Suprapubic skin (tissue), 4 donors: ENCODE measurements around the gene PPP6C. TPM values are rescaled to one million over a fixed set of nuclear protein-coding genes. Genes with fewer than 3 reads are reported as not detected.
"Not testable (repeated sequence)": the region's sequence is repeated elsewhere in the genome, so short reads cannot be mapped to it uniquely, and the experiment has no call there.

ENCODE experiments used
- DNase-seq, 2 donors: peaks; one replicate each; pipeline ENCODE4 v3.0.0-alpha.2; 2019; ENCODE audit warnings: low spot score in 2 of 2
- H3K27ac ChIP-seq: fragments of 200-600 bp; sonication (generic); one replicate; pipeline ENCODE4 v1.5.1; 2019
- H3K27me3 ChIP-seq: fragments of 200-600 bp; sonication (generic); one replicate; pipeline ENCODE4 v1.5.1; 2019
- H3K36me3 ChIP-seq: fragments of 200-600 bp; sonication (generic); one replicate; pipeline ENCODE4 v1.5.1; 2019
- H3K4me1 ChIP-seq: fragments of 200-600 bp; sonication (generic); one replicate; pipeline ENCODE4 v1.5.1; 2019
- H3K4me3 ChIP-seq: fragments of 200-600 bp; sonication (generic); one replicate; pipeline ENCODE4 v1.5.1; 2019; ENCODE audit warnings: mild to moderate bottlenecking
- H3K9me3 ChIP-seq: fragments of 200-600 bp; sonication (generic); one replicate; pipeline ENCODE4 v1.5.1; 2019
- EP300 ChIP-seq: sonication (generic); formaldehyde crosslinking; IDR thresholded peaks from one replicate; pipeline ENCODE4 v1.6.1; 2017; ENCODE audit warnings: antibody characterized with exemption
- POLR2A ChIP-seq, 2 donors: fragments of 450-650 bp; IDR thresholded peaks; one replicate each; pipeline ENCODE4 v1.6.1; 2017; ENCODE audit warnings: antibody characterized with exemption in 2 of 2, mild to moderate bottlenecking in 2 of 2, moderate library complexity in 2 of 2
- POLR2AphosphoS5 ChIP-seq, 3 donors: sonication (generic); formaldehyde crosslinking; IDR thresholded peaks; one replicate each; pipeline ENCODE4 v1.6.1; 2017; ENCODE audit warnings: antibody characterized with exemption in 3 of 3
- WGBS: methylation state at CpG from one replicate; pipeline ENCODE4 v1.1.5; 2018; 5-methylcytosine and 5-hydroxymethylcytosine counted together
- total RNA-seq, 4 donors: library from RNA; depleted of rRNA; stranded (reverse); fragments of >200 nt; gene quantifications; one replicate each; pipeline ENCODE4 v1.1.0, GENCODE V29; 2016
- TF ChIP-seq, protein P1 (sequence below), 2 donors: fragments of 200-600 bp in 1 of 2; fragments of 450-650 bp in 1 of 2; sonication (generic) in 1 of 2; IDR thresholded peaks; one replicate each; pipeline ENCODE4 v1.5.1; 2016 to 2019; ENCODE audit warnings: antibody characterized with exemption in 2 of 2, mild to moderate bottlenecking in 1 of 2, moderate library complexity in 1 of 2

The PPP6C gene
- total RNA-seq, 4 donors from 2014 or later: 26.8 to 36.8 (median 29.6) TPM

DNA sequence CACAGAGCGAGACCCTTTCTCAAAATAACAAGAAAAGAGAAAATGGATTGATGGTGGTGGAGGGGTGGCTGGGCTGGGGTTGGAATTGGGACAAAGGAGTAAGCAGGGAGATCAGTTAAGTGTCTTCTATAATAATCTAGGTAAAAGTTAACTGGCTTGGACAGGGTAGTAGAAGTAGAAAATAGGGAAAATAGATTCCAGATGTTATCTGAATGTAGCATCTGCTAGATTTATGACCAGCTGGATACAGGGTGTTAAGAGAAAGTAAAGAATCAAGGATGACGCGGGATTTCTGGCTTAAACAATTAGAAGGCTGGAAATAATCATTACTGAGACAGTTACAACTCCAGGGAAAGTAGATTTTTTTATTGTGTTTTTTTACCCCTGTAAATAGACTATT lies 13.0 kb downstream of the PPP6C start:
- peak overlapping the region; percentile 58 for H3K27ac ChIP-seq
- no peak for TF ChIP-seq EP300
- TF ChIP-seq, protein P1, sequence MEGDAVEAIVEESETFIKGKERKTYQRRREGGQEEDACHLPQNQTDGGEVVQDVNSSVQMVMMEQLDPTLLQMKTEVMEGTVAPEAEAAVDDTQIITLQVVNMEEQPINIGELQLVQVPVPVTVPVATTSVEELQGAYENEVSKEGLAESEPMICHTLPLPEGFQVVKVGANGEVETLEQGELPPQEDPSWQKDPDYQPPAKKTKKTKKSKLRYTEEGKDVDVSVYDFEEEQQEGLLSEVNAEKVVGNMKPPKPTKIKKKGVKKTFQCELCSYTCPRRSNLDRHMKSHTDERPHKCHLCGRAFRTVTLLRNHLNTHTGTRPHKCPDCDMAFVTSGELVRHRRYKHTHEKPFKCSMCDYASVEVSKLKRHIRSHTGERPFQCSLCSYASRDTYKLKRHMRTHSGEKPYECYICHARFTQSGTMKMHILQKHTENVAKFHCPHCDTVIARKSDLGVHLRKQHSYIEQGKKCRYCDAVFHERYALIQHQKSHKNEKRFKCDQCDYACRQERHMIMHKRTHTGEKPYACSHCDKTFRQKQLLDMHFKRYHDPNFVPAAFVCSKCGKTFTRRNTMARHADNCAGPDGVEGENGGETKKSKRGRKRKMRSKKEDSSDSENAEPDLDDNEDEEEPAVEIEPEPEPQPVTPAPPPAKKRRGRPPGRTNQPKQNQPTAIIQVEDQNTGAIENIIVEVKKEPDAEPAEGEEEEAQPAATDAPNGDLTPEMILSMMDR (IDR thresholded peaks at IDR 0.05): no peak
- no peak for TF ChIP-seq POLR2AphosphoS5 (IDR thresholded peaks at IDR 0.05)
- no peak for TF ChIP-seq POLR2A (IDR thresholded peaks at IDR 0.05)
- peaks cover 19% of the 10 kb centered on the region for H3K4me1 ChIP-seq
- whole genome bisulfite sequencing: 50% methylated on average over 3 of the region's 3 CpGs
- H3K4me3 ChIP-seq: peak overlapping the region; percentile 1
- peaks cover 6% of the 10 kb centered on the region for H3K36me3 ChIP-seq
- no peaks in the 10 kb centered on the region for H3K27me3 ChIP-seq
- no peaks in the 10 kb centered on the region for H3K9me3 ChIP-seq
- no peak for DNase-seq

DNA sequence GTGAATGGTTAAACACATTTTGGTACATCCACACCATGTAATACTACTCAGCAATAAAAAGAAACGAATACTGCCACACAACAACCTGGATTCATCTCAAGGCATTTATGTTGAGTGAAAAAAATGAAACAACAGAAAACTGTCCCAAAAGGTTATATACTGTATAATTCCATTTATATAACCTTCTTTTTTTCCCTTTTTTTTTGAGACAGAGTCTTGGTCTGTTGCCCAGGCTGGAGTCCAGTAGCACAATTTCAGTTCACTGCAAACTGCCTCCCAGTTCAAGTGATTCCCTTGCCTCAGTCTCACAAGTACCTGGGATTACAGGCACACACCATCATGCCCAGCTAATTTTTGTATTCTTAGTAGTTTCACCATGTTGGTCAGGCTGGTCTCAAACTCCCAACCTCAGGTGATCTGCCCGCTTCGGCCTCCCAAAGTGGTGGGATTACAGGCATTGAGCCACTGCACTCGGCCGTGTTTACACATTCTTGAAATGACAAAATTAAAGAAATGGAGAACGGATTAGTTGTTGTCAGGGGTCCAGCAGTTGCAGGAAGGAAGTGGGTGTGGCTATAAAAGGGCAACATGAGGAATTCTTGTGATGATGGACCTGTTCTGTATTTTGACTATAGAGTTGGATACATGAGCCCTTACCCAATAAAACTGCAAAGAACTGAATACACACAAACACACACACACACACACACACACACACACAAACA lies 17.4 kb downstream of the PPP6C start:
- WGBS: 64% methylated on average over 6 of the region's 6 CpGs

DNA sequence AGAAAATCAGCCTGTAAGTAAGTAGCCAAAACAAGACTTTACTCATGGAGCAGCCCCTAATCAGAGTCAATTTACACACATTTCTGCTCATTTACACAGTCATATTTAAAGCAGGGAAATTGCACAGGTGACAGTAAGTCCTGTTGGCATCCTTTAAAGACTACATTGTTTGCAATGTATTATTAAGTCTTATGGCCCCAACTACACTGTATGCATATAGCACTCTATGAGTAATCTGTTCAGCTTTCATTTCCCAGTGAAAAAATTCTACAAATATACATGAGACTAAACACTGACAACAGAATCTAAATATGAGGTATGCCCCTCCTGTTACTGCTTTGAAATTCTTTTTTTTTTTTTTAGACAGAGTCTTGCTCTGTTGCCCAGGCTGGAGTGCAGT lies 19.7 kb downstream of the PPP6C start:
- Histone ChIP-seq H3K27me3 (no peaks in the 10 kb centered on the region), H3K36me3 (peaks cover 13% of the 10 kb centered on the region), H3K4me1 (peaks cover 16% of the 10 kb centered on the region), H3K27ac (no peak overlapping the region), H3K4me3 (no peak overlapping the region), H3K9me3 (no peaks in the 10 kb centered on the region)
- TF ChIP-seq EP300 (no peak), POLR2AphosphoS5 (IDR thresholded peaks at IDR 0.05) (no peak), POLR2A (IDR thresholded peaks at IDR 0.05) (no peak)
- TF ChIP-seq, protein P1 (IDR thresholded peaks at IDR 0.05): no peak
- no peak for DNase-seq

More for the DNA sequence above, 17.4 kb downstream of the PPP6C start:
- peaks cover 15% of the 10 kb centered on the region for H3K36me3 ChIP-seq
- H3K27me3 ChIP-seq: no peaks in the 10 kb centered on the region
- no peak overlapping the region for H3K4me3 ChIP-seq
- no peak for DNase-seq
- peaks cover 19% of the 10 kb centered on the region for H3K4me1 ChIP-seq
- TF ChIP-seq POLR2AphosphoS5 (IDR thresholded peaks at IDR 0.05) (no peak), EP300 (no peak), POLR2A (IDR thresholded peaks at IDR 0.05) (no peak)
- TF ChIP-seq, protein P1 (IDR thresholded peaks at IDR 0.05): no peak
- H3K9me3 ChIP-seq: no peaks in the 10 kb centered on the region
- H3K27ac ChIP-seq: no peak overlapping the region

DNA sequence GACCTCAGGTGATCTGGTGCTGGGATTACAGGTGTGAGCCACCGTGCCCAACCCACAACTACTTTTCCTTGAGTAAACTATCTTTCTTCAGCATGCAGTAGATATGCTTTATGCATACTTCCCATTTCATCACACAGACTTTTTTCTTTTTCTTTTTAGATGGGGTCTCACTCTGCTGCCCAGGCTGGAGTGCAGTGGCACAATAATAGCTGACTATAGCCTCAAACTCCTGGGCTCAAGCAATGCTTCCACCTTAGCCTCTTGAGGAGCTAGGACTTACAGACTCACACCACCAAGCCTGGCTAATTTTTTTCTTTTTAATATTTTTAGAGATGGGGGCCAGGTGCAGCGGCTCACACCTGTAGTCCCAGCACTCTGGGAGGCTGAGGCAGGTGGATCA lies 22.8 kb downstream of the PPP6C start:
- Histone ChIP-seq H3K4me1 (peaks cover 7% of the 10 kb centered on the region), H3K9me3 (no peaks in the 10 kb centered on the region), H3K27ac (no peak overlapping the region), H3K36me3 (peaks cover 12% of the 10 kb centered on the region), H3K27me3 (no peaks in the 10 kb centered on the region), H3K4me3 (no peak overlapping the region)
- 48% methylated on average over 2 of the region's 2 CpGs for WGBS
- TF ChIP-seq, protein P1 (IDR thresholded peaks at IDR 0.05): no peak
- TF ChIP-seq EP300: no peak
- TF ChIP-seq POLR2A (IDR thresholded peaks at IDR 0.05): no peak
- TF ChIP-seq POLR2AphosphoS5 (IDR thresholded peaks at IDR 0.05): no peak
- no peak for DNase-seq

DNA sequence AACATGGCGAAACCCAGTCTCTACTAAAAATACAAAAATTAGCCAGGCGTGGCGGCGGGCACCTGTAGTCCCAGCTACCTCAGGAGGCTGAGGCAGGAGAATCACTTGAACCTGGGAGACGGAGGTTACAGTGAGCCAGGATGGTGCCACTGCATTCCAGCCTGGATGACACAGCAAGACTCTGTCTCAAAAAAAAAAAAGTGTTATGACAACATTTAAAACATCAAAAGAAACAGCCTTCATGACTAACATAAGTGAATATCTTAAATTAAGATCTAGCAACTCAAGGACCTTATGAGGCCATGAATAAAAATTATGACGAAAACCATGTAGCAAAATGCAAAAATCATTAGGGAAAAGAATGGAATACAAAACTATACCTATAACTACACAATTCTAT lies 26.7 kb downstream of the PPP6C start:
- H3K27me3 ChIP-seq, H3K27ac ChIP-seq, DNase-seq, H3K4me3 ChIP-seq, H3K9me3 ChIP-seq: not testable (repeated sequence)
- WGBS: 95% methylated on average over 6 of the region's 6 CpGs
- Histone ChIP-seq H3K4me1 (peaks cover 18% of the 10 kb centered on the region), H3K36me3 (peaks cover 10% of the 10 kb centered on the region)
